ENCODE data around the gene PTGER4.

- TF ChIP-seq, protein P1, sequence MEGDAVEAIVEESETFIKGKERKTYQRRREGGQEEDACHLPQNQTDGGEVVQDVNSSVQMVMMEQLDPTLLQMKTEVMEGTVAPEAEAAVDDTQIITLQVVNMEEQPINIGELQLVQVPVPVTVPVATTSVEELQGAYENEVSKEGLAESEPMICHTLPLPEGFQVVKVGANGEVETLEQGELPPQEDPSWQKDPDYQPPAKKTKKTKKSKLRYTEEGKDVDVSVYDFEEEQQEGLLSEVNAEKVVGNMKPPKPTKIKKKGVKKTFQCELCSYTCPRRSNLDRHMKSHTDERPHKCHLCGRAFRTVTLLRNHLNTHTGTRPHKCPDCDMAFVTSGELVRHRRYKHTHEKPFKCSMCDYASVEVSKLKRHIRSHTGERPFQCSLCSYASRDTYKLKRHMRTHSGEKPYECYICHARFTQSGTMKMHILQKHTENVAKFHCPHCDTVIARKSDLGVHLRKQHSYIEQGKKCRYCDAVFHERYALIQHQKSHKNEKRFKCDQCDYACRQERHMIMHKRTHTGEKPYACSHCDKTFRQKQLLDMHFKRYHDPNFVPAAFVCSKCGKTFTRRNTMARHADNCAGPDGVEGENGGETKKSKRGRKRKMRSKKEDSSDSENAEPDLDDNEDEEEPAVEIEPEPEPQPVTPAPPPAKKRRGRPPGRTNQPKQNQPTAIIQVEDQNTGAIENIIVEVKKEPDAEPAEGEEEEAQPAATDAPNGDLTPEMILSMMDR (IDR thresholded peaks at IDR 0.05; ENCODE audit: low read length): no peak
- TF ChIP-seq EZH2 (optimal IDR thresholded peaks at IDR 0.05; ENCODE audit: low read depth, low read length) (no peak), EZH2phosphoT487 (IDR thresholded peaks at IDR 0.05; ENCODE audit: low read length) (no peak)
Observed at GRCh38 chr5:40646266-40646665, 33.4 kb upstream of the PTGER4 start.

Measured in MM.1S (cell line).